Activated CD4-positive, alpha-beta T cell treated with anti-CD3 and anti-CD28 coated beads, Interleukin-2, amount 50 U/mL, for 24 hours (primary cell): Measurements from ENCODE around the gene MYH6.
"Not testable (repeated sequence)": the region's sequence is repeated elsewhere in the genome, so short reads cannot be mapped to it uniquely, and the experiment has no call there.

ENCODE experiments used
- DNase-seq, 2 donors: peaks; one replicate each; pipeline ENCODE4 v3.0.0-alpha.2; 2020; ENCODE audit warnings: low read depth in 1 of 2, low spot score in 1 of 2

MYH6 gene

GRCh38 chr14:23399591-23399990, 8.5 kb downstream of the MYH6 start:
- no peak for DNase-seq

GRCh38 chr14:23399136-23399535, 8.9 kb downstream of the MYH6 start:
- no peak for DNase-seq

DNA sequence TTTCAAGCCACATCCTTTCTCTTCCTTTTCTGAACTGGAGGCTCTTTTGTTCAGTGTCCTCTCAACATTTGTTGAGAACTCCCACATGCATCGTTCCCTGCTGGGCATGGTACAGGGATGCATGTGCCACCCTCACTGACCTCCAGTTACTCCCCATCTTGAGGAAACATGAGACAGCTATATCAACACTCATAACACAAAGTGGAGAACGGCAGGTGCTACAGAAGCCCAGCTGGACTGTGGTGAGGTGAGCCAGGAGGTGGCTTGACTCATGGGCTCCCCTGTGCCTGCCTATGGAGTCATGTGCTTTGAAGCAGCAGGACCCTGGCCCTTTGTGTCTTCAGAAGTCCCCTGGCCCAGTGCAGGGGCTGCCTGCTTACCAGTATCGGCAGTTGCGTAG, 9.7 kb downstream of the MYH6 start:
- DNase-seq = no peak

DNA sequence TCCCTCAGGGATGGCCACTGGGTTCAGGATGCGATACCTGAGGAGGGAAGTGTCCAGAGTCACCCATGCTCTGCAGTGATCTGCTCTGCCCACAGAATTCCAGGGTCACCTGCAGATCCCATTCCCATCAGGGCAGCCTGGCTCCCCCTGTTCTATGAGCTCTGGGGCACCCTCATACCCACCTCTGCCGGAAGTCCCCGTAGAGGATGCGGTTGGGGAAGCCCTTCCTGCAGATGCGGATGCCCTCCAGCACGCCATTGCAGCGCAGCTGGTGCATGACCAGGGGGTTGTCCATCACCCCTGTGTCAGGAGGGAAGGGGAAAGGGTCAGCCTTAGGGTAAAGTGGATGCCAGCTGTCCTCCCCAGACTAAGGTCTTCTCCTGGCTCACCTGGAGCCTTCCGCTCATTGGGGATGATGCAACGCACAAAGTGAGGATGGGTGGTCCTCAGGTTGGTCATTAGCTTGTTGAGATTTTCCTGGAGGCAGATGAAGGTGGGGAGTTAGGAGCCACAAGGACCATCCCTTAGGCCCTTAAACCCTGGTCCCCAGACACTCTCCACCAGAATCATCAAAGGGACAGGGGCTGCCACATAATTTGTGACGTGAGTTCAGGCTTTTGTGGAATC, 11.2 kb downstream of the MYH6 start:
- DNase-seq = no peak

DNA sequence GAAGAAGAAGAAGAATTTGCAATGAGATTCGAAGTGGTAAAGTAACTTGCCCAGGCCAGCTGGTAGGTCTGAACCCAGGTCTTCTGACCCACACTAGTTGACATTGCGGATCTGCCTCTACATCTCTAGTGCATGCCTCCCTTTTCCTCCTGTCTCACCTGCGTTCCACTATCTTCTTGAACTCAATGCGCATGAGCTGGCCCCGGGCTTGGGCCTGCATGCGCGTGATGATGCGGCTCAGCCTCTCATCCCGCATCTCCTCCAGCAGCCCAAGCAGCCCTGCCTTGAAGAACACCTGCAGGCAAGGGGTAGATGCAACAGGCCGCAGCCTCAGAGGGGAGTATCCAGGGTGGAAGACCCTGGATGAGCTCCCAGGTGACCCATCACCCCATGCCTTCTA, 11.9 kb downstream of the MYH6 start:
- DNase-seq = no peak

GRCh38 chr14:23392613-23393012, 15.5 kb downstream of the MYH6 start:
- no peak for DNase-seq

DNA sequence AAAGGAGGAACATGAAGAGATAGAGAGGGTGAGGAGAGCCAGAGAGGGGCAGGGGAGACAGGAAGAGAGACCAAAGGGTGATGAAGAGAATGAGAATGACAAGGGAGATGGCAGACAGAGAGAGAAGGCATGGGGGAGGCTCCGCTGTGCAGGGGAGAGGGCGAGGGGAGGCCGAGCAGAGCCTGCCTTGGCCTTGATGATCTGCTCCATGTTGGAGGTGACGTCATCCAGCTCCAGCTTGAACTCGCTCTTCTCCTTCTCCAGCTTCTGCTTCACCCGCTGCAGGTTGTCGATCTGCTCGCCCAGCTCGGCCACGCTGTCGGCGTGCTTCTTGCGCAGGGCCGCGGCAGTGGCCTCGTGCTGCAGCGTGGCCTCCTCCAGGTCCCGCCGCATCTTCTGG, 18.2 kb downstream of the MYH6 start:
- DNase-seq = not testable (repeated sequence)

GRCh38 chr14:23389396-23389795, 18.7 kb downstream of the MYH6 start:
- DNase-seq = no peak

DNA sequence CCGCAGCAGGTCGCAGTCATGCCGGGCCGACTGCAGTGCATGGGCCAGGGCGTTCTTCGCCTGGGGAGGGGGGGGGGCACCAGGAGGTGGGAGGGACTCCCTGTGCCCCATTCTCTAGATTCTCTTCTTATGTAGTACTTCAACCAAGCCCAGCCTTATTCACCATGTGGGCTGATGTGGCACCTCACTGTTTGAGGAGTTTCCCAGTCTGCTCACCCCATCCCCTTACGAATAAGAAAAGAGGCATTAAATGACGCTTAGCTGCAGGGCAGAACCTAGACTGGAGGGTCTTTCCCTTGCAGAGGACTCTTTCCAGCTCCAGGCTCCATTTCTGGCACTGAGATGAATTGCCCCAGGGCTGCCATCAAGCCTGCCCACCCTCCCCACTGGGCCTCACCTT, 19.1 kb downstream of the MYH6 start:
- DNase-seq = no peak

DNA sequence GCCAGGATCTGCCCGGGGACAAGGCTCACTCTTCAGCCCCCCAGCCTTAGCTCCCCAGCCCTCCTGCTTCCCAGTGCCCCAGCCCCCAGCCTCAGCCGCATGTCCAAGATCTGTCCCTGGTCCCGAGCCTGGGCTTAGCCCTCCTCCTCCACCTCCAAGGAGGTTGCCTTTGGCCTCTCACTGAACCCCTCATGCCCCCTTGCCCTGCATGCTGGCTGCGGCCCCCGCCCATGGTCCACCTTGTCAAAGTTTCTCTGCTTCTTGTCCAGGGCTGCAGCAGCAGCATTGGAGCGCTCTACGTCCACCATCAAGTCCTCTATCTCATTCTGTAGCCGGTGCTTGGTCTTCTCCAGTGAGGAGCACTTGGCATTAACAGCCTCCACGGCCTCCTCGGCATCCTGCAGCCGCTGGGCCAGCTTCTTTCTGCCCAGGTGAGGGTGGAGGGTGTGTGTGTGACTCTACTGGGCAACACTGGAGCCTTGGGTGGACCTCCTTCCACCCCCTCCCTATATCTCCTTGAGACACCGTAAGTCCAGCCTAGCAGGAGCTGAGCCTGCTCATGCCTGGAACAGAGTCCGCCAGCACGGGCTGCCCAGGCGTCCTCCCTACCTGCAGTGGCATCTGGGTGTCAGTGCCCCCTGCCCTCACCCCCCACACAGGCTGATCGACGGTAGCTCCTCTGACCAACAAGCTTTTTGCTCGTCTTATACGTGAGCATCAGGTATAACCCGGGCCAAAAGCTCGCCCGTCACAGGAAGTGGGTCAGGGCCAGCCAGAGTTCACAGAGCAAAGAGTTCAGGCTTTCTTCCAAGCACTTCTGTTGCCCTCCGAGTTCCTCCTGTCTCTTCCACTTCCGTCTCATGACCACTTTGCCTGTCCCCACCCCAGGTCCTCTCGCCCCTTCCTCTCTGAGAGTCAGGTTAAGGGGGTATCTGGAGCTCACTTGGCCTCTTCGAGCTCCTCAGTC, 19.9 kb downstream of the MYH6 start:
- no peak for DNase-seq

- no peak for DNase-seq
These were observed 21.1 kb downstream of the MYH6 start for GRCh38 chr14:23386999-23387398.

DNA sequence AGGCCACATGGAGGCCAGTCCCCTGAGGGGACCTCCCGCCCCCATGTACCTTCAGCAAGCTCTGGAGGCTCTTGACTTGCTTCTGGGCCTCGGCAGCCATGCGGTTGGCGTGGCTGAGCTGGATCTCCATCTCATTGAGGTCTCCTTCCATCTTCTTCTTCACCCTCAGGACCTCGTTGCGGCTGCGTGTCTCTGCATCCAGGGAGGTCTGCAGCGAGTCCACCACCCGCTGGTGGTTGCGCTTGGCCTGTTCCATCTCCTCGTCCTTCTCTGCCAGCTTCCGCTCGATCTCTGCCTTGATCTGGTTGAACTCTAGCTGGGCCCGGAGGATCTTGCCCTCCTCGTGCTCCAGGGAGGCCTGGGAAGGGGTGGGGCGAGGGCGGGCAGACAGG, 21.8 kb downstream of the MYH6 start:
- not testable (repeated sequence) for DNase-seq

DNA sequence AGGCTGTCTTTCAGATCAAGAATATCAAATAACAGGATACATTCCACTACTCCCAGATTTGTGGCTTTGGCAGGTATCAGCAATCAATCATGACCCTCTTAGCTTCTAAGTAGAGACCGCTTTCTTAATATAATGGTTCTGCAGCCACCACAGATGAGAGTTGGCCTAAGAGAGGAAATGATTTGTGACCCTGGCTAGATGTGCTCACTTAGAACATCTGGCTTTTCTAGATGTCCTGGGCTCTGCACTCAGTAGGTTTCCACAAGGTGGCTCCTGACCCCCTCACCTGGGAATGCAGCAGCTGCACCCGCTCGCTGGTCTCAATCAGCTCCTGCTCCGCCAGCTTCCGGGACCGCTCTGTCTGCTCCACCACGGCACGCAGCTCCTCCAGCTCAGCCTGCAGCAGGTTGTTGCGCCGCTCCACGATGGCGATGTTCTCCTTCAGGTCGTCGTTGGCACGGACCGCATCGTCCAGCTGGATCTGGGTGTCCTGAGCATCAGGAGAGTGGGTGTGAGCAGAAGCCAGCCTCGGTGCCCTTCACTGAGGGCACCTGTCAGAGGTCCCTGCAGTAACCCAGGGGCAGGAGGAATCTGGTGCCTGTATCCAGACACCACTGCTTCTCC, 22.3 kb downstream of the MYH6 start:
- DNase-seq = no peak

DNA sequence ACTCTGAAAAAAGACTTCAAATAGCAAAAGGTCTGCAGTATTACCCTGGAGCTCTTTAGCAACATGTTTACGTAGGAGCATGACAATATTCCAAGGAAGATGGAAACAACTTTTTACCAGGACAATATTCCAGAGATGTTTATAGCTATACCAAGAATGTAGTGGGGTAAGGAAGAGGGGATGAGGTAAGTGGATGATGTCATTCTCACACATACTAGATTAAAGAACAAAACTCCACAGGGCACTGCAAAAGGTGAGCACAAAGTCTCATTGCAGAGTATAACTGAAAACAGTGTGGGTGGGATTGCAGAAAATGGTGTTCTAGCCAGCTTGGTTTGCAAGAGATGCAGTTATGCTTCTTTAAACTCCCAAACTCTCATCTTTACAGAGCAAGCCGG, 22.8 kb downstream of the MYH6 start:
- no peak for DNase-seq

DNA sequence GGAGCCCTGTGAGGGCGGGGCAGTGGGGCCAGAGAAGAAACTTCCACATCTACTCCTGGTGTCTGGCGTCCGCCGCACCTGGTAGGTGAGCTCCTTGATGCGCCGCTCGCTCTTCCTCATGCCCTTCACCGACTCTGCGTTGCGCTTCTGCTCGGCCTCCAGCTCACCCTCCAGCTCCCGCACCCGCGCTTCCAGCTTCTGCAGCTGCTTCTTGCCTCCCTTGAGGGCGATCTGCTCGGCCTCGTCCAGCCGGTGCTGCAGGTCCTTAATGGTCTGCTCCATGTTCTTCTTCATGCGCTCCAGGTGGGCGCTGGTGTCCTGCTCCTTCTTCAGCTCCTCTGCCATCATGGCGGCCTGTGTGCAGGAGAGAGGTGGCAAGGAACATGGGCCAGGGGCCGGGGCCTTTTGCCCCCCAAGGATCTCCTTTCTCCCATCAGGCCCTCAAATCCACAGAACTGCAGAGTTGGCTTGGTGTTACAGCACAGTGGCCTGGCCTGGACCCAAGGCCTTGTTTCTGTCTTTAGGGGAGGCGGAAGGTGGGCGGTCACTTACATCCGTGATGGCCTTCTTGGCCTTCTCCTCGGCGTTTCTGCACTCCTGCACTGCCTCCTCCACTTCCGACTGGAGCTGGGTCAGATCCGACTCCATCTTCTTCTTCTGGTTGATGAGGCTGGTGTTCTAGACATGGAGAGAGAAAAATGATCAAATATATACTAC, 23.6 kb downstream of the MYH6 start:
- no peak for DNase-seq

DNA sequence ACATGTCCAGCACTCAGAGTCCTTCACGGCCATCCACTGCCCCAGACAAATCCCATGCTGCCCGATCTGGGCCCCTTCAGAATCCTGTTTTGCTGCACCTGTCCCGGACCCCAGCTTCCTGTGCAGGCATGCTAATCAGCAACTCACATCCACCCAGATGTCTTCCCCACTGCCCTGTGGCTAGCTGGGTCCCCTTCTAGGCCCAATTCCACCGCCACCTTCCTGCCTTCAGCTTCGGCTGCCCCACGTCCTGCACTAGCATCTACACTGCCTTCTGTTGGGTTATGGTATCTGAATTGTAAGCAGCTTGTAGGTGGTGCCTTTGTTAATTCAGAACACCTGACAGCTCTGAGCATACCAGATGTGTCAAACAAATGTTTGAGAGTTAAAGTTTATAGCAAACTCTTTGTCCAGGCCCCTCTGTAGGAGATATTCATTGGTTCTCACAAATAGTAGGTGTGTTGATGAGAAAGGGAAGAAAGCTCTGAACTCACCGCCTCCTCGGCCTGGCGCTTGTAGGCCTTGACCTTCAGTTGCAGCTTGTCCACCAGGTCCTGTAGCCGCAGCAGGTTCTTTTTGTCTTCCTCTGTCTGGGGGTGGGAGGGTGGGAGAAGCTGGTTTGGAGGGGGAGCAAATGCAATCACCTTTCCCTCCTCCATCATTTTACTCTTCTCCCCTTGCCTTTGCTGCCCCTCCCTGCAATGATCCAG, 25.2 kb downstream of the MYH6 start:
- no peak for DNase-seq

GRCh38 chr14:23382276-23382675, 25.8 kb downstream of the MYH6 start:
- no peak for DNase-seq

GRCh38 chr14:23381871-23382270, 26.2 kb downstream of the MYH6 start:
- DNase-seq = no peak

GRCh38 chr14:23380976-23381375, 27.1 kb downstream of the MYH6 start:
- no peak for DNase-seq

DNA sequence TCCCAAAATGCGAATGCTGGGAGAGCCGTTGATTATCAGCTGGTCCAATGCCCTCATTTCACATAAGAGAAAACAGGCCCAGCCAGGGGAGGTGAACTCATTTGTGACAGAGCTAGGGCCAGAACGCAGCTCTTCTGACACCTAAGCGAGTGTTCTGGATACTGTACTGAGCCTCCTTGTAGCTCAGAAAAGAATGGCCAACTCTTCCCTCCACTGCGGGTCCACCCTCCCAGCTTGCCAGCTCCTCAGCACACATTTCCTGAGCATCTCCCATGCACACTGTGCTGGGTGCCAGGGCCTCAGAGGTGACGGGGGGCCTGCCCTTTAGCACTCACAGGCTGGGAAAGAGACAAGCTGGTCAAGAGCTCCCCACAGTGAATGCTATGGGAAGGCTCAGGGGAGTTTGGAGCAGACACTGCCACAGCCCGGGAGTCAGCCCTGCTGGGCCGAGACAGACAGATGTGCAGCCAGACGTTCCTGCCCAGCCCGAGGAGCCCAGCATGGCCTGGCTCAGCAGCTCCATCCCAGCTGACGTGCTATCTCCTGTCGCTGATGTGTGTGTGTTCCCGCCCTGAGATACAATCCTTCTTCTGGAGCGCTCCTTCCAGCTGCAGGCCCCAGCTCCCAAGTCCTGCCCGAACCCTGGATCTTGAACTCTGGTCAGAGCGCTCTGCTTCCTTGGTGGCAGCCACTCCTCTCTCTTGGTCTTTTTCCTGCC, 27.7 kb downstream of the MYH6 start:
- no peak for DNase-seq
